ENCODE data around the gene BICC1. TPM values are rescaled to one million over a fixed set of nuclear protein-coding genes. Genes with fewer than 3 reads are reported as not detected.
A peak's percentile ranks its signal among the peaks of the same experiment; 100 is the strongest.

The BICC1 gene
- polyA plus RNA-seq, 1 experiment, result 25.6 TPM

- ChIA-PET POLR2A (no interaction called here), CTCF (interaction anchor here (0.6 to 1.9 kb wide), 5 partner anchors 10 to 451 kb away, joined by 3 to 6 read pairs (median 4); no protein-coding TSS in a partner anchor)
- no peak for TF ChIP-seq CTCF (IDR thresholded peaks at IDR 0.05; ENCODE audit: low read depth, low read length)
- no peaks in the 10 kb centered on the region for H3K27me3 ChIP-seq (ENCODE audit: control insufficient read depth, insufficient read depth, low read length)
- no peaks in the 10 kb centered on the region for H3K9me3 ChIP-seq (ENCODE audit: control insufficient read depth, insufficient read depth, low read length)
- peak; percentile 11 for DNase-seq (ENCODE audit: low read depth, low spot score)
- no peak overlapping the region for H3K4me3 ChIP-seq (ENCODE audit: low read depth, low read length)
- no peak overlapping the region for H3K27ac ChIP-seq (ENCODE audit: low read depth, low read length)
Observed at GRCh38 chr10:58743466-58744115, 230.9 kb downstream of the BICC1 start.

GRCh38 chr10:58746474-58747185, 234.0 kb downstream of the BICC1 start:
- TF ChIP-seq CTCF (IDR thresholded peaks at IDR 0.05; ENCODE audit: low read depth, low read length), result no peak
- DNase-seq (ENCODE audit: low read depth, low spot score), result no peak
- H3K27me3 ChIP-seq (ENCODE audit: control insufficient read depth, insufficient read depth, low read length), result no peaks in the 10 kb centered on the region
- CTCF ChIA-PET, result interaction anchor here (0.6 kb wide), 1 partner anchor 26 kb away, joined by 3 read pairs; no protein-coding TSS in a partner anchor
- H3K27ac ChIP-seq (ENCODE audit: low read depth, low read length), result no peak overlapping the region
- no peak overlapping the region for H3K4me3 ChIP-seq (ENCODE audit: low read depth, low read length)
- POLR2A ChIA-PET, result no interaction called here
- no peaks in the 10 kb centered on the region for H3K9me3 ChIP-seq (ENCODE audit: control insufficient read depth, insufficient read depth, low read length)

GRCh38 chr10:58747687-58748086, 235.0 kb downstream of the BICC1 start:
- CTCF ChIA-PET, result interaction anchor here (0.6 kb wide), 1 partner anchor 27 kb away, joined by 3 read pairs; no protein-coding TSS in a partner anchor
- Histone ChIP-seq H3K27ac (ENCODE audit: low read depth, low read length) (no peak overlapping the region), H3K4me3 (ENCODE audit: low read depth, low read length) (no peak overlapping the region), H3K9me3 (ENCODE audit: control insufficient read depth, insufficient read depth, low read length) (no peaks in the 10 kb centered on the region), H3K27me3 (ENCODE audit: control insufficient read depth, insufficient read depth, low read length) (no peaks in the 10 kb centered on the region)
- TF ChIP-seq CTCF (IDR thresholded peaks at IDR 0.05; ENCODE audit: low read depth, low read length), result no peak
- DNase-seq (ENCODE audit: low read depth, low spot score), result no peak
- POLR2A ChIA-PET, result no interaction called here

- POLR2A ChIA-PET, result no interaction called here
- H3K27ac ChIP-seq (ENCODE audit: low read depth, low read length), result no peak overlapping the region
- no peaks in the 10 kb centered on the region for H3K27me3 ChIP-seq (ENCODE audit: control insufficient read depth, insufficient read depth, low read length)
- no peak overlapping the region for H3K4me3 ChIP-seq (ENCODE audit: low read depth, low read length)
- H3K9me3 ChIP-seq (ENCODE audit: control insufficient read depth, insufficient read depth, low read length), result no peaks in the 10 kb centered on the region
- no peak for DNase-seq (ENCODE audit: low read depth, low spot score)
- CTCF ChIA-PET, result no interaction called here
- TF ChIP-seq CTCF (IDR thresholded peaks at IDR 0.05; ENCODE audit: low read depth, low read length), result no peak
Observed at GRCh38 chr10:58752665-58753064, 240.0 kb downstream of the BICC1 start.

- H3K9me3 ChIP-seq (ENCODE audit: control insufficient read depth, insufficient read depth, low read length), result no peaks in the 10 kb centered on the region
- POLR2A ChIA-PET, result no interaction called here
- CTCF ChIA-PET, result interaction anchor here (1.6 kb wide), 1 partner anchor 10 kb away, joined by 4 read pairs; no protein-coding TSS in a partner anchor
- H3K27me3 ChIP-seq (ENCODE audit: control insufficient read depth, insufficient read depth, low read length), result no peaks in the 10 kb centered on the region
- H3K4me3 ChIP-seq (ENCODE audit: low read depth, low read length), result no peak overlapping the region
- DNase-seq (ENCODE audit: low read depth, low spot score), result no peak
- H3K27ac ChIP-seq (ENCODE audit: low read depth, low read length), result no peak overlapping the region
- TF ChIP-seq CTCF (IDR thresholded peaks at IDR 0.05; ENCODE audit: low read depth, low read length), result no peak
Observed at GRCh38 chr10:58753425-58753824, 240.8 kb downstream of the BICC1 start.
